ENCODE measurements around the gene RPS3A.
"Not testable (repeated sequence)": the region's sequence is repeated elsewhere in the genome, so short reads cannot be mapped to it uniquely, and the experiment has no call there.

The RPS3A gene

DNA sequence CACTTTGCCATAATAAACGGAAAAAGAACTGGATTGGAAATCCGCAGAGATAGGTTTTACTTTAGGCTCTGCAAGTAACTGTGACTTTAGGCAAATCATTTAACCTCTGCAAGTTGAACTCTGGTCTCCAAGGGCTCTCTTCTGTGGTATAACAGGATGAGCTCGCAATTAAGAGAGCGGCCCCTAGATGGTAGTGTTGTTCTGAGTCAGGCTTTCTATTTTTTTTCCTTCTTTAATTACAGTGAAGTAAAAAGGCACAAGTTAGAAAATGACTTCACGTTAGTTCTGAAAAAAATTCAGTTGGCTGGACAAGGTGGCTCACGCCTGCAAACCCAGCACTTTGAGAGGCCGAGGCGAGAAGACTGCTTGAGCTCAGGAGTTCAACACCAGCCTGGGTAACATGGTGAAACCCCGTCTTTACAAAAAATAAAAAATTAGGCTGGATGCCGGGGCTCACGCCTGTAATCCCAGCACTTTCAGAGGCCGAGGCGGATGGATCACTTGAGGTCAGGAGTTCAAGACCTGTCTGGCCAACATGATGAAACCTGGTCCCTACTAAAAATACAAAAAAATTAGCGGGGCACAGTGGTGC is 18.0 kb downstream of the RPS3A start:
- peak; percentile 72 for DNase-seq

DNA sequence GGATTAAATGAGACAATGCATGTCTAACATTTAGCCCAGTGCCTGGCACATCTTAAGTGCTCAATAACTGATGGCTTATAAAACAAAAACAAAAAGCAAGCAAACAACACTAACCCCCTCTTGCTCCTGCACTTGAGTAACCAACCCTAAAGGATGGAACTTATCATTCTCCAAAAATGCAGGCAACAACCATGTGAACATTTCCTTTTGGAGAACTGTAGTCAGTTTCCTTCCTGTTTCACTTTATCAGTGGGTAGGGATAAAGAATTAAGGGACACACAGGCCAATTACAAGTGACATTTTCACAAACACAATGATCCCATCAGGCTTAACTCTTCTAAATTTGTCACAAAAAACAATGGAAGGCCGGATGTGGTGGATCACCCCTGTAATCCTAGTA is 30.4 kb downstream of the RPS3A start:
- DNase-seq, result no peak

DNA sequence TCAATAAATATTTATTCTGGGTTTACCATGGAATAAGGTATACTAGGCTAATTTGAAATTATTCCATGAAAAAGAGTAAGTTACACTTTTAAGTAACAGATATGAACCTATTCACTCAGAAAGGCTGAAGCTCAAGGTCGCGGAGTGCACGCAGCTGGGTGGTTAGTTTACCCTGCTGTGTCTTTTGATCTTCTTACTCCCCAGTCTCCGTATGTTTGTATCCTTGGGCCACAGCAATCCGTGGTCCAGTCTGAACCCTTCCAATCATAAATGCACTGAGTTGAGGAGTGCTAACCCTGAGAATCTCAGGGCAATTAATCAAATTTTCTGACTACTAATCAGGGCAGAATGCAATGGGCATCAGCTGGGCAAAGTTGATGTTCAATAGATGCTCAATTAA is 33.9 kb downstream of the RPS3A start:
- DNase-seq, result no peak

DNA sequence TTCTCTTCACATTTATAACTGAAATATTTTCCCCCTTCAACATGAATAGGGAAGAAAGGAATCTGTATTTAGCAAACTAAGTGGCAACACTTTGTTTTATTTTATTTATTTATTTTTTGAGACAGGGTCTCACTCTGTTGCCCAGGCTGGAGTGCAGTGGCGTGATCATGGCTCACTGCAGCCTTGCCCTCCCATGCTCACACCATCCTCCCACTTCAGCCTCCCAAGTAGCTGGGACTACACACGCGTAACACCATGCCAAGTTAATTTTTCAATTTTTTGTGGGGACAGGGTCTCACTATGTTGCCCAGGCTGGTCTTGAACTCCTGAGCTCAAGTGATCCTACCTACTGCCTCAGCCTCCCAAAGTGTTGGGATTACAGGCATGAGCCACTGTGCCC is 36.6 kb downstream of the RPS3A start:
- DNase-seq, result not testable (repeated sequence)

DNA sequence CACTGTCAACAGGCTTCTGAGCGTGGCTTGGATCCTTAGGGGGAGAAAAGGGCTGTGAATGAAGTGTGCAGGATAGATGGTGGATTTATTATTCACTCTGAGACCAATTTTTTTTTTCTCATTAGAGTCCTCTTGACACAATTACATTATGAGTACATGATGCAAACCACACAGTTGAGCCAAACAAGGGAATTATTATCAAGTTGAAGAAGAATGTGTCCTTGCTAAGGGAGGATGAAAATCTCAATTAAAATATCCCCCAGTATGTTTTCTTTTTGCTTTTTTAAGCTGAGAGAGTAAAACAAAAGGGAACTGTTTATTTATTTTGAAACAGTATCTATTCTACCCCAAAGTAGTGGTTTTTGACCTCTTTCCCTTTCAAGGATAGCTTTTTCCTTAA is 40.4 kb downstream of the RPS3A start:
- DNase-seq, result no peak

DNA sequence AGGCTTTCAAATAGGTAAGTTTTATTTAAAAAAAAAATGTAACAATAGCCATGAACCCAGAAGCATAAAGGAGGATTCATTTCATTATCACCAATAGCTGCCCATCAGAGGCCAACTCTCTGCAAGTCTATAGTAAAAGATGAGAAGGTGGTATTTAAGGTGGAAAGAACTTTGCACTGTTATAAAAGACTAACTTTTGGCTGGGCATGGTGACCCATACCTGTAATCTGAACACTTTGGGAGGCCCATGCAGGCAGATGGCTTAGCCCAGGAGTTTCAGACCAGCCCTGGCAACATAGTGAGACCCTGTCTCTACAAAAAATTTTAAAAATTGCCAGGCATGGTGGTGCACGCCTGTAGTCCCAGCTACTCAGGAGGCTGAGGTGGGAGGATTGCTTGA is 43.3 kb downstream of the RPS3A start:
- DNase-seq, result no peak

DNA sequence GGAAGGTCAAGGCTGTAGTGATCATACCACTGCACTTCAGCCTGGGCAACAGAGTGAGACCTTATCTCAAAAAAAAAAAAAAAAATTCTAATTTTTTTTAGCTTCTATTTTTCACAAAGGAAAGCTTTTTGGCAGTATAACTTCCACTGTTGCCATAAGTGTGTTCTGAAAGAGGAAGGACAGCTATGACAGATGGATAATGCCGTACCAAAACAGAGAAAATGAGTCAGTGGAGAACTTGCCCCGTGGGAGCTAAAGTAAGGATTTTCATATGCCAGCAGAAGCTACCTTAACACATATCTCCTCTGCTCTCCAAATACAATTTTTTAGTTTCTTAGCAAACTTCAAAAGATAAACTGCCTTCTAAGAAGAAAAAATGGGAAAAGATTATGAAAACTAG is 43.7 kb downstream of the RPS3A start:
- no peak for DNase-seq

DNA sequence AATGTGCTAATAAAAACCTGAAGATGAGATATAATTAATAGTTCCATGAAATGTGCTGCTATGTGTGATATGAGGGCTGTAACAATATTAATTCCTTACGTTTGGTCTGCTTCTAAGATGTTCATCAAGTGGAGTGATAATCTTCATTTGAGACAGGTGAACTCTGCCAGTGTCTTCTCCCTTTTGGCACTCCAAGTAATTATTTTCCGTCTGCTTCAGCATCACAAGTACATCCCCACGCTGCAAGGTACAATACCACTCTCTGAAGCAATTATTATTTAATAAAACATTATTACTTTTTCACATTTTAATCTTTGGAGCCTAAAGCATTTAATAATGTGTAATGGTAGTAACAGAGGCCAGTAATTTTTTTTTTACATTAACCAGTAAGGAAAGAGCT is 44.4 kb downstream of the RPS3A start:
- DNase-seq, result no peak

DNA sequence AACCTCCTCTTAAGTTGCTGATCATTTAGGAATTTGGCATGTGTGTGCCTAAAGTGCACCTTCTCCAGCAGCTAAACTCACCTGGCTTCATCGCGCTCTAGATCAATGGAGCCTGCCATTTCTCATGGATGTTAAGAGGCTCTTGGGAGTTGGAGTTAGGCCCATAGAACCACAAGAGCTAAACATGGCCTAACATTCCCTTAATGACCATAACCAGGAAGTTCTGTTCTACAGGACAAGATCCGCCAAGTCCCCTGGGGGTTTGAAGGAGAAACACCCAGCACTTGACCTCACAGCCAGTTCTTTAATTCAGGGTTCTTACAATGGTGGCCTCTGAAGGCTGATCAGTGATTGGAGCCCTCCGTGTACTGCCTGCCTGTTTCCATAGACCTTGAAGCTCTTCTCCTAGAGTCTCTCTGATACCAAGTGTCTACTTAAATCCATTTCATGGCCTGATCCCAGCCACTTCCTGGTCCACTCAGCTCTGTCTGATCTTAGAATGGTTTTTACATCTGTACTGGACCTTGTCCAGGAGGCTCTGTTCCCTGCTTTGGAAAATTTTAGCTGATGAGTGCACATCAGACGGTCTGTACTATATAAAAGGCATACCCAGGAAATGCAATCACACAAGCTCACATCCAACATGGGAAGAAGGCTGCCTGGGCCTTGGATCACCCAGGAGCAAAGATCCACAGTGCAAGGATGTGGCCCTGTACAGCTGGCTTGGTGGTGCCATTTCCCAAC is 45.1 kb downstream of the RPS3A start:
- peak; percentile 22 for DNase-seq

DNA sequence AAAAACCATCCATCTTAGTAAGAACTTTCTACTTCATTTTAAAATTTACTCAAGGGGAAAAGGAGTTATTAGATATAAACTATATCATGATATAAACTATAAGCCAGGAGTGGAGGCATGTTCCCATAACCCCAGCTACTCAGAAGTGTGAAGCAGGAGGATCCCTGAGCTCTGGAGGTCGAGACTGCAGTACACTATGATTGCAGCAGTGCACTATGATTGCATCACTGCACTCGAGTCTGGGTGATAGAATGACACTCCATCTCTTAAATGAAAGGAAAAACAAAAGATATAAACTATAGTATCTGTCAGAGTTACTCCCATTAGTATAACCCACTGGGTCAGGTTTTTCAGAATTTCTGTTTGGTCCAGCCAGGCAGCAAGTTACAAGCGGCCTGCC is 47.6 kb downstream of the RPS3A start:
- no peak for DNase-seq

DNA sequence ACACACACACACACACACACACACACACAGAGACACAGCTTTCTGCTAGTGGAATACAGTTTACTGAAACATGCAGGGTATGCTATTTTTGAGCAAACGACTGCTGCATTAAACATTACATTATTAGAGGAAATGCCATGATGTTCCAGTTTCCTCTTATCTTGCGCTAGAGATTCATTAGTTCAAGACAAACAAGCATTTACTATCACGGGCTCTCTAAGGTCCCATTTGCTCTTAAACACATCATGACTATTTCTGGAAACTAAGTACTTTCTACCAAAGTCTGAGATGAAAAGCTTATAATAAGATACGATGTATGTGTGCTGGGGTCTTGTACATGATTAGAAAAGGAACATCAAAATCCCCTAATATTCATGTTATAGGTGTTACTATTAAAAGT is 48.8 kb downstream of the RPS3A start:
- no peak for DNase-seq

DNA sequence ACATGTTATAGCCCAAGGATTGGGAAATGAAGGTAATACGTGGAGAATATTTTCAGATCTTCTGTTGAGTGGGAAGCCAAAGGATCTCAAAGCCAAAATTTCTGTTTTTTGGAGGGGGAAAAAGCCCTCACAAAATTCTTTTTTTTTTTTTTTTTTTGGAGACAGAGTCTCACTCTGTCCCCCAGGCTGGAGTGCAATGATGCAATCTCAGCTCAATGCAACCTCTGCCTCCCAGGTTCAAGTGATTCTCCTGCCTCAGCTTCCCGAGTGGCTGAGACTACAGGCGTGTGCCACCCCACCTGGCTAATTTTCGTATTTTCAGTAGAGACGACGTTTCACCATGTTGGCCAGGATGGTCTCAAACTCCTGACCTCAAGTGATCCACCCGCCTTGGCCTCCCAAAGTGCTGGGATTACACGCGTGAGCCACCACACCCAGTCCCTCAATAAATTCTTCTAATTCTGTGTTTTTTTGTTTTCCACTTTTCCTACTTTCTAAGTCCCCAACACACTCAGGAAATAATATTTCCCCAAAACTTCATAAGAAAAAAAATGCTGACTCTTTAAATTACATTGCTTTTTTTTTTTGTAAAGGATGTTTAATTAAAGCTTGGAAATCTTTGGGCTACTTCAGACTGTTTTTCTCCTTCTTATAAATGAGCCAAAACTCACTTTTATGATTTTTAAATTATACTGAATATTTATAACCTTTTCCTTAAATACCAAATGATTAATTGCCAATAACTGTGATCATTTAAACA is 51.6 kb downstream of the RPS3A start:
- DNase-seq, result no peak

DNA sequence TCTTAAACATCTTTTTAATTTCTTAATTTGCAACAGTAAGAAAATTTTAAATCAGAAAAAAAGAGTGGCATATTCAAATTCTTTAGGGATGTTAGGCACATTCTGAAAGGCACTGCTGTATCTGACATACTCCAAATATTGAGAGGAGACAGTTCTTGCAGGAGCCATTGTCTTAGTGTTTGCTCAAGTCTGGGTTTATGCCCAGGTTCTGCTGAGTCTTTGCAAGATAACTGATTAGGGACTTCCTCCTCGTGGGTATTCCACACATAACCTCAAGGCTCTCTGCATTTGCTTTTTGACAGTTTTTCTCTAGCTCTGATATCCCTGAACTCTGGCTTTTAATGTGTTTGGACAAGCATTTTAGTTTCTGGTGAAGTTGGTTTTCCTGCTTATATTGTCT is 52.6 kb downstream of the RPS3A start:
- no peak for DNase-seq

DNA sequence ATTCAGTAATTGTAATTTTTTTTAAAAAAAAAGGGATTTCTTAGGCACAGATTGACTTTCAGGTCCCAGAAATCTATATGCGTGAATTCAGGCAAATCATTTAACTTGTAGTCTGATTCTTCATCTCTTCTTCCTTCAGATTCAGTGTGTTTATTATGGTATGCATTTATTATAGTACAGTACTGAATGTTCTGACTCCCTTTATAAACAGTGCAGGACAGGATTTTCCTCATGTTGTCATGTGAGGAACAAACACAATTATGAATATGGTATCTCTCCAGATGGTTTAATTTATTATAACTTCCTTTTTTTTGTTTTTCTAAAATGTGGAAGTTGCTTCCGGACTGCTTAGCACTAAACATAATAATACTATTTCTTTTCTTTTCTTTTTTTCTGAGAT is 54.2 kb downstream of the RPS3A start:
- DNase-seq, result no peak

All from right hindlimb (tissue), 1 donor.